Measurements from ENCODE around the gene NENF.

The NENF gene

GRCh38 chr1:212488436-212489283 is 55.9 kb downstream of the NENF start:
- TF ChIP-seq, protein P1, sequence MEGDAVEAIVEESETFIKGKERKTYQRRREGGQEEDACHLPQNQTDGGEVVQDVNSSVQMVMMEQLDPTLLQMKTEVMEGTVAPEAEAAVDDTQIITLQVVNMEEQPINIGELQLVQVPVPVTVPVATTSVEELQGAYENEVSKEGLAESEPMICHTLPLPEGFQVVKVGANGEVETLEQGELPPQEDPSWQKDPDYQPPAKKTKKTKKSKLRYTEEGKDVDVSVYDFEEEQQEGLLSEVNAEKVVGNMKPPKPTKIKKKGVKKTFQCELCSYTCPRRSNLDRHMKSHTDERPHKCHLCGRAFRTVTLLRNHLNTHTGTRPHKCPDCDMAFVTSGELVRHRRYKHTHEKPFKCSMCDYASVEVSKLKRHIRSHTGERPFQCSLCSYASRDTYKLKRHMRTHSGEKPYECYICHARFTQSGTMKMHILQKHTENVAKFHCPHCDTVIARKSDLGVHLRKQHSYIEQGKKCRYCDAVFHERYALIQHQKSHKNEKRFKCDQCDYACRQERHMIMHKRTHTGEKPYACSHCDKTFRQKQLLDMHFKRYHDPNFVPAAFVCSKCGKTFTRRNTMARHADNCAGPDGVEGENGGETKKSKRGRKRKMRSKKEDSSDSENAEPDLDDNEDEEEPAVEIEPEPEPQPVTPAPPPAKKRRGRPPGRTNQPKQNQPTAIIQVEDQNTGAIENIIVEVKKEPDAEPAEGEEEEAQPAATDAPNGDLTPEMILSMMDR (IDR thresholded peaks at IDR 0.05) = no peak

GRCh38 chr1:212489284-212489859 is 56.7 kb downstream of the NENF start:
- TF ChIP-seq, protein P1 (IDR thresholded peaks at IDR 0.05) = no peak

- TF ChIP-seq, protein P1 (IDR thresholded peaks at IDR 0.05) = no peak
Observed at GRCh38 chr1:212490276-212490675, 57.6 kb downstream of the NENF start.

GRCh38 chr1:212491454-212491853 is 58.7 kb downstream of the NENF start:
- TF ChIP-seq, protein P1 (IDR thresholded peaks at IDR 0.05) = no peak
